Measurements from ENCODE around the gene FAM170B. TPM values are rescaled to one million over a fixed set of nuclear protein-coding genes. Genes with fewer than 3 reads are reported as not detected.

Gene FAM170B
- total and polyA plus RNA-seq, 9 of the 15 experiments (the other 6 are each of a cell fraction or from before 2014, with no cell fraction given) = 0.11 to 0.21 TPM; not detected in 7

- TF ChIP-seq, protein P1, sequence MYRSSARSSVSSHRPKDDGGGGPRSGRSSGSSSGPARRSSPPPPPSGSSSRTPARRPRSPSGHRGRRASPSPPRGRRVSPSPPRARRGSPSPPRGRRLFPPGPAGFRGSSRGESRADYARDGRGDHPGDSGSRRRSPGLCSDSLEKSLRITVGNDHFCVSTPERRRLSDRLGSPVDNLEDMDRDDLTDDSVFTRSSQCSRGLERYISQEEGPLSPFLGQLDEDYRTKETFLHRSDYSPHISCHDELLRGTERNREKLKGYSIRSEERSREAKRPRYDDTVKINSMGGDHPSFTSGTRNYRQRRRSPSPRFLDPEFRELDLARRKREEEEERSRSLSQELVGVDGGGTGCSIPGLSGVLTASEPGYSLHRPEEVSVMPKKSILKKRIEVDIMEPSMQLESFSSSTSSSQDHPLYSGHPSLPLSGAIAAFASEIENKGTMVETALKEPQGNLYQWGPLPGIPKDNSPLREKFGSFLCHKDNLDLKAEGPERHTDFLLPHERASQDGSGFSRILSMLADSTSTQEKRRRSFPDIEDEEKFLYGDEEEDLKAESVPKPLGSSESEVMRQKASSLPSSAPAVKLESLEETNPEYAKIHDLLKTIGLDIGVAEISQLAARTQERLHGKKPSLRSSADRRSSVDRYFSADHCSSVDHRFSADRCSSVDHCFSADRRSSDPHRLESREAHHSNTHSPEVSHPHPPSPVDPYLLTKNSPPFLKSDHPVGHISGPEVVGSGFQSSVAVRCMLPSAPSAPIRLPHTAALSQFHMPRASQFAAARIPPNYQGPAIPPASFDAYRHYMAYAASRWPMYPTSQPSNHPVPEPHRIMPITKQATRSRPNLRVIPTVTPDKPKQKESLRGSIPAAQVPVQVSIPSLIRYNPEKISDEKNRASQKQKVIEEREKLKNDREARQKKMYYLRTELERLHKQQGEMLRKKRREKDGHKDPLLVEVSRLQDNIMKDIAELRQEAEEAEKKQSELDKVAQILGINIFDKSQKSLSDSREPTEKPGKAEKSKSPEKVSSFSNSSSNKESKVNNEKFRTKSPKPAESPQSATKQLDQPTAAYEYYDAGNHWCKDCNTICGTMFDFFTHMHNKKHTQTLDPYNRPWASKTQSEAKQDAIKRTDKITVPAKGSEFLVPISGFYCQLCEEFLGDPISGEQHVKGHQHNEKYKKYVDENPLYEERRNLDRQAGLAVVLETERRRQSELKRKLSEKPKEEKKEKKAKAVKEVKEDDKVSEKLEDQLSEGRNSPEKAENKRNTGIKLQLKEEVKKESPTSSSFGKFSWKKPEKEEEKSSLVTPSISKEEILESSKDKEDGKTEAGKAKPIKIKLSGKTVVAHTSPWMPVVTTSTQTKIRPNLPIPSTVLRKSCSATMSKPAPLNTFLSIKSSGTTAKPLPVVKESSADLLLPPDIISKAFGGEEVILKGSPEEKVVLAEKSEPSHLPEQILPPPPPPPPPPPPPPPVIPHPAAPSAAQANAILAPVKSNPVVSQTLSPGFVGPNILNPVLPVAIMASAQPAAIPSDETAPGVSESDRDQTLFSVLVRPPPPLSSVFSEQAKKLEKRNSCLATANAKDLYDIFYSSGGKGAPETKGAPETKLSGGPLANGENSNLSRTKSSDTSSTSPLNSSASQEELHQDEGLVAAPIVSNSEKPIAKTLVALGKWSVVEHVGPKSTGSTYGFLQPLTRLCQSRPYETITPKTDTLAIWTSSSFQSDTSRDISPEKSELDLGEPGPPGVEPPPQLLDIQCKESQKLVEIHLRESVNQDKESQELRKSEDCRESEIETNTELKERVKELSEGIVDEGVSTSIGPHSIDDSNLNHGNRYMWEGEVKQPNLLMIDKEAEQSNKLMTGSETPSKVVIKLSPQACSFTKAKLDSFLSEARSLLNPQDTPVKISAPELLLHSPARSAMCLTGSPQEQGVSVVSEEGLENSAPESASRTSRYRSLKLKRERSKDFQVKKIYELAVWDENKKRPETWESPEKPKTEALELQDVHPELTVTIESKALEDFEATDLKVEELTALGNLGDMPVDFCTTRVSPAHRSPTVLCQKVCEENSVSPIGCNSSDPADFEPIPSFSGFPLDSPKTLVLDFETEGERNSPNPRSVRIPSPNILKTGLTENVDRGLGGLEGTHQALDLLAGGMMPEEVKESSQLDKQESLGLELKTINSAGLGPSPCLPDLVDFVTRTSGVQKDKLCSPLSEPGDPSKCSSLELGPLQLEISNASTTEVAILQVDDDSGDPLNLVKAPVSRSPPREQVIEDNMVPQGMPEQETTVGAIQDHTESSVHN (IDR thresholded peaks at IDR 0.05; ENCODE audit: borderline replicate concordance in 1 of 2, low read depth in 1 of 2) = no peak
- no peak for TF ChIP-seq POLR2G (IDR thresholded peaks at IDR 0.05; ENCODE audit: low read depth, low read length)
- 0 out of 2 replicates have a peak, but pooled peaks have one; percentile 27 for TF ChIP-seq ZBTB17 (CRISPR knock-in tag; IDR thresholded peaks at IDR 0.05)
- no peak for TF ChIP-seq FOS (IDR thresholded peaks at IDR 0.05; ENCODE audit: extremely low read depth, insufficient read length)
- no peak for TF ChIP-seq HNRNPL (IDR thresholded peaks at IDR 0.05; ENCODE audit: low read depth, low read length)
- TF ChIP-seq, protein P2, sequence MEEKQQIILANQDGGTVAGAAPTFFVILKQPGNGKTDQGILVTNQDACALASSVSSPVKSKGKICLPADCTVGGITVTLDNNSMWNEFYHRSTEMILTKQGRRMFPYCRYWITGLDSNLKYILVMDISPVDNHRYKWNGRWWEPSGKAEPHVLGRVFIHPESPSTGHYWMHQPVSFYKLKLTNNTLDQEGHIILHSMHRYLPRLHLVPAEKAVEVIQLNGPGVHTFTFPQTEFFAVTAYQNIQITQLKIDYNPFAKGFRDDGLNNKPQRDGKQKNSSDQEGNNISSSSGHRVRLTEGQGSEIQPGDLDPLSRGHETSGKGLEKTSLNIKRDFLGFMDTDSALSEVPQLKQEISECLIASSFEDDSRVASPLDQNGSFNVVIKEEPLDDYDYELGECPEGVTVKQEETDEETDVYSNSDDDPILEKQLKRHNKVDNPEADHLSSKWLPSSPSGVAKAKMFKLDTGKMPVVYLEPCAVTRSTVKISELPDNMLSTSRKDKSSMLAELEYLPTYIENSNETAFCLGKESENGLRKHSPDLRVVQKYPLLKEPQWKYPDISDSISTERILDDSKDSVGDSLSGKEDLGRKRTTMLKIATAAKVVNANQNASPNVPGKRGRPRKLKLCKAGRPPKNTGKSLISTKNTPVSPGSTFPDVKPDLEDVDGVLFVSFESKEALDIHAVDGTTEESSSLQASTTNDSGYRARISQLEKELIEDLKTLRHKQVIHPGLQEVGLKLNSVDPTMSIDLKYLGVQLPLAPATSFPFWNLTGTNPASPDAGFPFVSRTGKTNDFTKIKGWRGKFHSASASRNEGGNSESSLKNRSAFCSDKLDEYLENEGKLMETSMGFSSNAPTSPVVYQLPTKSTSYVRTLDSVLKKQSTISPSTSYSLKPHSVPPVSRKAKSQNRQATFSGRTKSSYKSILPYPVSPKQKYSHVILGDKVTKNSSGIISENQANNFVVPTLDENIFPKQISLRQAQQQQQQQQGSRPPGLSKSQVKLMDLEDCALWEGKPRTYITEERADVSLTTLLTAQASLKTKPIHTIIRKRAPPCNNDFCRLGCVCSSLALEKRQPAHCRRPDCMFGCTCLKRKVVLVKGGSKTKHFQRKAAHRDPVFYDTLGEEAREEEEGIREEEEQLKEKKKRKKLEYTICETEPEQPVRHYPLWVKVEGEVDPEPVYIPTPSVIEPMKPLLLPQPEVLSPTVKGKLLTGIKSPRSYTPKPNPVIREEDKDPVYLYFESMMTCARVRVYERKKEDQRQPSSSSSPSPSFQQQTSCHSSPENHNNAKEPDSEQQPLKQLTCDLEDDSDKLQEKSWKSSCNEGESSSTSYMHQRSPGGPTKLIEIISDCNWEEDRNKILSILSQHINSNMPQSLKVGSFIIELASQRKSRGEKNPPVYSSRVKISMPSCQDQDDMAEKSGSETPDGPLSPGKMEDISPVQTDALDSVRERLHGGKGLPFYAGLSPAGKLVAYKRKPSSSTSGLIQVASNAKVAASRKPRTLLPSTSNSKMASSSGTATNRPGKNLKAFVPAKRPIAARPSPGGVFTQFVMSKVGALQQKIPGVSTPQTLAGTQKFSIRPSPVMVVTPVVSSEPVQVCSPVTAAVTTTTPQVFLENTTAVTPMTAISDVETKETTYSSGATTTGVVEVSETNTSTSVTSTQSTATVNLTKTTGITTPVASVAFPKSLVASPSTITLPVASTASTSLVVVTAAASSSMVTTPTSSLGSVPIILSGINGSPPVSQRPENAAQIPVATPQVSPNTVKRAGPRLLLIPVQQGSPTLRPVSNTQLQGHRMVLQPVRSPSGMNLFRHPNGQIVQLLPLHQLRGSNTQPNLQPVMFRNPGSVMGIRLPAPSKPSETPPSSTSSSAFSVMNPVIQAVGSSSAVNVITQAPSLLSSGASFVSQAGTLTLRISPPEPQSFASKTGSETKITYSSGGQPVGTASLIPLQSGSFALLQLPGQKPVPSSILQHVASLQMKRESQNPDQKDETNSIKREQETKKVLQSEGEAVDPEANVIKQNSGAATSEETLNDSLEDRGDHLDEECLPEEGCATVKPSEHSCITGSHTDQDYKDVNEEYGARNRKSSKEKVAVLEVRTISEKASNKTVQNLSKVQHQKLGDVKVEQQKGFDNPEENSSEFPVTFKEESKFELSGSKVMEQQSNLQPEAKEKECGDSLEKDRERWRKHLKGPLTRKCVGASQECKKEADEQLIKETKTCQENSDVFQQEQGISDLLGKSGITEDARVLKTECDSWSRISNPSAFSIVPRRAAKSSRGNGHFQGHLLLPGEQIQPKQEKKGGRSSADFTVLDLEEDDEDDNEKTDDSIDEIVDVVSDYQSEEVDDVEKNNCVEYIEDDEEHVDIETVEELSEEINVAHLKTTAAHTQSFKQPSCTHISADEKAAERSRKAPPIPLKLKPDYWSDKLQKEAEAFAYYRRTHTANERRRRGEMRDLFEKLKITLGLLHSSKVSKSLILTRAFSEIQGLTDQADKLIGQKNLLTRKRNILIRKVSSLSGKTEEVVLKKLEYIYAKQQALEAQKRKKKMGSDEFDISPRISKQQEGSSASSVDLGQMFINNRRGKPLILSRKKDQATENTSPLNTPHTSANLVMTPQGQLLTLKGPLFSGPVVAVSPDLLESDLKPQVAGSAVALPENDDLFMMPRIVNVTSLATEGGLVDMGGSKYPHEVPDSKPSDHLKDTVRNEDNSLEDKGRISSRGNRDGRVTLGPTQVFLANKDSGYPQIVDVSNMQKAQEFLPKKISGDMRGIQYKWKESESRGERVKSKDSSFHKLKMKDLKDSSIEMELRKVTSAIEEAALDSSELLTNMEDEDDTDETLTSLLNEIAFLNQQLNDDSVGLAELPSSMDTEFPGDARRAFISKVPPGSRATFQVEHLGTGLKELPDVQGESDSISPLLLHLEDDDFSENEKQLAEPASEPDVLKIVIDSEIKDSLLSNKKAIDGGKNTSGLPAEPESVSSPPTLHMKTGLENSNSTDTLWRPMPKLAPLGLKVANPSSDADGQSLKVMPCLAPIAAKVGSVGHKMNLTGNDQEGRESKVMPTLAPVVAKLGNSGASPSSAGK (IDR thresholded peaks at IDR 0.05) = peak; percentile 58; the same call in 1 of the 2 replicates
These were observed 20.1 kb upstream of the FAM170B start (continued) for GRCh38 chr10:49153971-49154370.

Data from K562 (cell line).